SK-N-MC (cell line): Measurements from ENCODE around the gene UBE2R2.

Experiments
- DNase-seq: peaks from one replicate; pipeline ENCODE4 v3.0.0-alpha.2; 2011; ENCODE audit warnings: low read depth, low spot score
- H3K27ac ChIP-seq: fragments of 200-600 bp; sonication (generic); 2 replicates; pipeline ENCODE4 v1.5.1; 2016; ENCODE audit warnings: mixed run types
- H3K36me3 ChIP-seq: fragments of 200-600 bp; sonication (generic); 2 replicates; pipeline ENCODE4 v1.6.1; 2017; ENCODE audit warnings: antibody characterized with exemption, low read length, mixed read lengths; ENCODE audit not compliant: insufficient read depth
- H3K4me3 ChIP-seq: fragments of 200-600 bp; sonication (generic); 2 replicates; pipeline ENCODE4 v1.5.1; 2016
- H3K9ac ChIP-seq: fragments of 200-600 bp; sonication (generic); 2 replicates; pipeline ENCODE4 v1.8.0; 2017; ENCODE audit warnings: mixed run types, mixed read lengths; ENCODE audit not compliant: insufficient read length
- H3K9me3 ChIP-seq: fragments of 200-600 bp; sonication (generic); 2 replicates; pipeline ENCODE4 v1.6.1; 2017; ENCODE audit warnings: low read depth, mild to moderate bottlenecking, antibody characterized with exemption, low read length, moderate library complexity, mixed read lengths
- EZH2 ChIP-seq: fragments of 200-600 bp; sonication (generic); IDR thresholded peaks from one replicate; pipeline ENCODE4 v1.6.1; 2017; ENCODE audit warnings: antibody characterized with exemption
- FOXP2 ChIP-seq: optimal IDR thresholded peaks from 2 replicates; pipeline ENCODE3; 2011; ENCODE audit warnings: mild to moderate bottlenecking, moderate library complexity; ENCODE audit not compliant: insufficient read depth; ENCODE audit errors: extremely low read length, control extremely low read depth
- POLR2AphosphoS5 ChIP-seq: IDR thresholded peaks from 2 replicates; pipeline ENCODE4 v1.6.1; 2012; ENCODE audit warnings: mild to moderate bottlenecking, low read depth, low read length, borderline replicate concordance

The UBE2R2 gene

GRCh38 chr9:33877727-33878489, 60.9 kb downstream of the UBE2R2 start:
- no peaks in the 10 kb centered on the region for H3K36me3 ChIP-seq
- TF ChIP-seq EZH2 (no peak), POLR2AphosphoS5 (no peak), FOXP2 (no peak)
- H3K9ac ChIP-seq, result no peak overlapping the region
- no peak overlapping the region for H3K27ac ChIP-seq
- DNase-seq, result no peak
- H3K4me3 ChIP-seq, result no peak overlapping the region
- H3K9me3 ChIP-seq, result no peaks in the 10 kb centered on the region

DNA sequence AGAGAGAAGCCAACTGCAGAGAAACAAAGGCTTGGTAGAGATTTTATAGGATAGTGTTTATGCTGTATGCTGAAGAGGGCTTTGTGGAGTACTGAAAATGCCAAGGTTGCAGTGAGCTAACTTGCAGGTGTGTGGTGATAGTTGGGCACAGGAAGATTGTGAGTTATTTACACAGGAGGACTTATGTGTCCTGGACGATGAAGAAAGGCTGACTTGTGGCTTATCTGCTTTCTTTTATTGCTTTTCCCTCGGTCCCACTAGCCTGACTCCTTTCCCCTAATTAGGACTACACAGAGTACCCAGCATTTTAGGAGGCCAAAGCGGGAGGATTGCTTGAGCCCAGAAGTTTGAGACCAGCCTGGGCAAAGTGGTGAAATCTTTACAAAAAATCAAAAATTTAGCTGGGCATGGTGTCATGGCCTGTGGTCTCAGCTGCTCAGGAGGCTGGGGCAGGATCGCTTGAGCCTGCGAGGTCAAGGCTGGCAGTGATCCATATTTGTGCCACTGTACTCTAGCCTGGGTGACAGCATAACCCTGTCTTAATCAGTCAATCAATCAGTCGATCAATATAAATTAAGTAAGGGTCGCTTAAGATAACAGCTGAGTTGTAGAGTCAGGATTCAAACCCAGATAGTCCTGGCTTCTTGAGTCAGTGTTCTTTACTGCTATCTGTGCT, 61.9 kb downstream of the UBE2R2 start:
- TF ChIP-seq FOXP2 (no peak), POLR2AphosphoS5 (no peak), EZH2 (no peak)
- Histone ChIP-seq H3K9me3 (no peaks in the 10 kb centered on the region), H3K4me3 (no peak overlapping the region), H3K9ac (no peak overlapping the region), H3K36me3 (no peaks in the 10 kb centered on the region), H3K27ac (no peak overlapping the region)
- no peak for DNase-seq

- TF ChIP-seq FOXP2 (no peak), EZH2 (no peak), POLR2AphosphoS5 (no peak)
- Histone ChIP-seq H3K36me3 (no peaks in the 10 kb centered on the region), H3K4me3 (no peak overlapping the region), H3K9ac (no peak overlapping the region), H3K27ac (peak overlapping the region; percentile 4), H3K9me3 (no peaks in the 10 kb centered on the region)
- no peak for DNase-seq
These were observed 63.5 kb downstream of the UBE2R2 start for GRCh38 chr9:33880211-33881089.

- Histone ChIP-seq H3K27ac (no peak overlapping the region), H3K9me3 (no peaks in the 10 kb centered on the region), H3K36me3 (peaks cover 2% of the 10 kb centered on the region; the same call in 1 of the 2 replicates), H3K9ac (no peak overlapping the region), H3K4me3 (no peak overlapping the region)
- TF ChIP-seq POLR2AphosphoS5, result no peak
- TF ChIP-seq EZH2, result no peak
- no peak for TF ChIP-seq FOXP2
- no peak for DNase-seq
These were observed 64.7 kb downstream of the UBE2R2 start for GRCh38 chr9:33881635-33882034.

GRCh38 chr9:33884856-33885701, 68.1 kb downstream of the UBE2R2 start:
- DNase-seq, result peak; percentile 64
- Histone ChIP-seq H3K9ac (no peak overlapping the region), H3K36me3 (peaks cover 29% of the 10 kb centered on the region), H3K4me3 (peak overlapping the region; percentile 34; the same call in 1 of the 2 replicates), H3K27ac (peak overlapping the region; percentile 48), H3K9me3 (no peaks in the 10 kb centered on the region)
- TF ChIP-seq FOXP2 (no peak), EZH2 (no peak), POLR2AphosphoS5 (no peak)

DNA sequence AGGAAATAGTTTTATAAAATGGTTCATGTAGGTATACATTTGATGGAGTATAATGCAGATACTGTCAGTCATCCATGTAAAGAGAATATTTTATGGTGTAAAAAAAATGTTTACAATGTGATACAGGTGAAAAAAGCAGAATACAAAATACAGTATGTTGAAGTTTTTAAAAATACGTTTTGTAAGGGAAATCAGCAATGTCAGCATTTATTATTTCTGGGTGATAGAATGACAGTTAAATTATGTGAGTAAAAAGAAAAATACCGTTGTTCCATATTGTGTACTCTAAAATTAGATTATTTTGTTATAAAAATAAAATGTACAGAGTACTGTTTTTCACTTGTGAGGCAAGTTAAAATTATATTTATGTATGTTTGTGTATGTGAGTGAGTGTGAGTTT, 69.0 kb downstream of the UBE2R2 start:
- Histone ChIP-seq H3K9ac (no peak overlapping the region), H3K36me3 (peaks cover 31% of the 10 kb centered on the region), H3K9me3 (no peaks in the 10 kb centered on the region), H3K4me3 (no peak overlapping the region), H3K27ac (no peak overlapping the region)
- DNase-seq, result no peak
- TF ChIP-seq FOXP2 (no peak), EZH2 (no peak), POLR2AphosphoS5 (no peak)

DNA sequence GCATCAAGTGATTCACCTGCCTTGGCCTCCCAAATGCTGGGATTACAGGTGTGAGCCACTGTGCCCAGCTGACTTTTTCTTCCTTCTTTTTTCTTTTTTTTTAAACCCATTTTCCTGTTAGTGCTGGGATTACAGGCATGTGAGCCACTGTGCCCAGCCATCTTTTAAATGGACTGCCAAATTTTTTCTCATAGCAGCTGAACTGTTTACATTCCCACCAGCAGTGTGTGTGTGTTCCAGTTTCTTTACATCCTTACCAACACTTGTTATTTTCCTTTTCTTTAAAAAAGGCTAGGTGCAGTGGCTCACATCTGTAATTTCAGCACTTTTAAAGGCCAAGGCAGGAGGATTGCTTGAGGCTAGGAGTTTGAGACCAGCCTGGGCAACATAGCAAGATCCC, 76.9 kb downstream of the UBE2R2 start:
- H3K9me3 ChIP-seq, result no peaks in the 10 kb centered on the region
- TF ChIP-seq EZH2 (no peak), FOXP2 (no peak), POLR2AphosphoS5 (no peak)
- H3K4me3 ChIP-seq, result no peak overlapping the region
- no peak overlapping the region for H3K9ac ChIP-seq
- no peak for DNase-seq
- peaks cover 22% of the 10 kb centered on the region for H3K36me3 ChIP-seq
- H3K27ac ChIP-seq, result no peak overlapping the region

DNA sequence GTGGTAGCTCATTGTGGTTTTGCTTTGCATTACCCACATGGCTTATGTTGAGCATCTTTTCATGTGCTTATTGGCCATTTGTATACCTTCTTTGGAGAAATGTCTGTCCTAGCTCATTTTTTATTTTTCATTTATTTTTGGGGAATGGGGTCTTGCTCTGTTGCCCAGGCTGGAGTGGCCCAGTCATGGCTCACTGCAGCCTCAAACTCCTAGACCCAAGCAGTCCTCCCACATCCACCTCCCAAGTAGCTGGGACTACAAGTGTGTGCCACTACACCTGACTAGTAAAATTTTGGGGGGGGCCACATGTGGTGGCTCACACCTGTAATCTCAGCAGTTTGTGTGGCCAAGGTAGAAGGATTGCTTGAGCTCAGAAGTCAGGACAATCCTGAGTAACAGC, 77.4 kb downstream of the UBE2R2 start:
- Histone ChIP-seq H3K27ac (no peak overlapping the region), H3K36me3 (peaks cover 23% of the 10 kb centered on the region)

More for the DNA sequence above, 77.4 kb downstream of the UBE2R2 start:
- Histone ChIP-seq H3K9me3 (no peaks in the 10 kb centered on the region), H3K9ac (no peak overlapping the region), H3K4me3 (no peak overlapping the region)
- no peak for TF ChIP-seq EZH2
- TF ChIP-seq FOXP2, result no peak
- no peak for TF ChIP-seq POLR2AphosphoS5
- DNase-seq, result no peak
